HuH-7.5 (cell line): ENCODE results near the gene DSCAM.

ENCODE experiments used
- DNase-seq: peaks from one replicate; pipeline ENCODE4 v3.0.0; 2011; ENCODE audit warnings: low spot score

DSCAM gene

DNA sequence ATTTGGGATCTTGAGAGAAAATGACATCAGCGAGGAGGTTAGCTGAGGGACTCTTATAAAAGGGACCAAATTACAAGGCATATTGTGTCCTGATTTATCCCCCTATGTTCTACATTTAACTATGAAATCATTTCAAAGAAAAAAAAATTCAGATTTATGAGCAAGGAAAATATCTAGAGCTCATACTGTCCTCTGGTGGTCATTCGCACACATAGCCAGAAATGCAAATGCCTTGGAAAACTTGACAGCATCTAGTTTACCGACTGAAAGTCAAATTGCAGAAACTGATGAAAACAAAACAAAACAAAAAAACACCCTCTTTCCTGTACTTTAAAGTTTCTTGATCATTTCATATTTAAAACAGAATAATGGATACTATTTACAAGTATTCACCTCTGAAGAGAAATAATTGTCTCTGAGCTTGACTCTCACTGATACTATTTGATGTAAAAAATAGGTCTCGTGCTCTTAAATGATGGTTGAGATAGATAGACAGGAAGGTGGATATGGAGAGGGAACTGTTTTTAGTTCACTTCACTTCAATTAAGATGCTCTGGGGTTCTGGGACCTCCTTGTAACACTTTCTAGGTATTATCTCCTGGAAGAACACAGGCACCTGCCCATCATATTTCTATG, 725.9 kb downstream of the DSCAM start:
- peak; percentile 8 for DNase-seq

DNA sequence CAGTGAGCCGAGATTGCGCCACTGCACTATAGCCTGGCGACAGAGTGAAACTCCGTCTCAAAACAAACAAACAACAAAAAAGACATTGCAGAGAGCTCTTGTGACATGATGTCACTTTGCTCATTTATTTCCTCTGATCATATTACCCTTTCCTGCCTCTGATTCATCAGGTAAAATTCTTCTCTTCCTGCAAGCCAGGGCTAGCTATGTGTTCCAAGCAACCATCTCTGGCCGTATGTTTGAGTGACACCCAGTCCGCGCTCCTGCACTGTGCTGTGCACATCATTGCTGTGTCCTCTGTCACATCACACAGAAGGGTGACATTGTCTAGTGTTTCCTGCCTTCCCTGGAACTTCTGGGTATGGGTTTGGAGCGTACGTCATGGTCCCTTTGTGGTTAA, 728.4 kb downstream of the DSCAM start:
- no peak for DNase-seq

DNA sequence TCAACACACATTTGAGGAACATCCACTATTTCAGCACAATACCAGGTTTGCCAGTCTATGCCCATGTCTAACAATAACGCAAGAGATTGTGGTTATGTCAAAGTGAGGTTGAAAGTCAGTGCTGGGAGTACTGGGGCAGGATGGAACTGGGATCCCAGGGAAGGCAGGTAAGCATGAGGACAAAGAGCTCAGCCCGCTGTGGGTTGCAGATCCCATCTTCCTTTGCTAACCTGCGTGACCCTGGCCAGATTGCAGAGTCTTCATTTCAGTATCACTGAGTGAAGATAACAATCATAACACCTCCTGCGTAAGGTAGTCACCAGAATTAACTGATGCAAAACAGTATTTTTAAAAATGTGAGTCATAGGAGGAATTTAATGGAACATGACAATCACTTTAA, 729.7 kb downstream of the DSCAM start:
- no peak for DNase-seq

DNA sequence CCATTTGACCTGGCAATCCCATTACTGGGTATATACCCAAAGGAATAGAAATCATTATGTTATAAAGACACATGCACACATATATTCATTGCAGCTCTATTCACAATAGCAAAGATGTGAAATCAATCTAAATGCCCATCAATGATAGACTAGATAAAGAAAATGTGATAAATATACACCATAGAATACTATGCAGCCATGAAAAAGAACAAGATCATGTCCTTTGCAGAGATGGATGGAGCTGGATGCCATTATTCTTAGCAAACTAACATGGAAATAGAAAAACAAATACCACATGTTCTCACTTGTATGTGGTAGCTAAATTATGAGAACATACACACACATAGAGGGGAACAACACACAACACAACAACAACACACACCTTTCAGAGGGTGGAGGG, 731.2 kb downstream of the DSCAM start:
- DNase-seq = no peak

DNA sequence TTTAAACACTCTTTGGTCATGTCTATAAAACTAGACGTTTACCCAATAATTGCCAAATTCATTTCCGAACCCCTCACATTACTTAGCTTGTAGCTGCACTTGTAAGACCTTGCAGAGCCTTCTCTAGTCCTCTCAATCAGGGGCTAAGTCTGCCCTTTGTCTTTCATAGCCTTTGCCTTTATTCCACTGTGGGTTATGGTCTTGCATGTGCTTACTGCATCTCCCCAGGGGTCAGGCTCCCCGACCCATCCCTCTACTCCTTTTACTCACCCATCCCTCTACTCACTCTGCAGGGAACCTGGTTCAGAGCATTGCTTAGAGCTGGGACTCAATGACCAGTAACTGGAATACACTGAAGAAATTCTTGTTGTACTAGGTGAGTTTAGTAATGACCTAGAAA, 744.3 kb downstream of the DSCAM start:
- no peak for DNase-seq

DNA sequence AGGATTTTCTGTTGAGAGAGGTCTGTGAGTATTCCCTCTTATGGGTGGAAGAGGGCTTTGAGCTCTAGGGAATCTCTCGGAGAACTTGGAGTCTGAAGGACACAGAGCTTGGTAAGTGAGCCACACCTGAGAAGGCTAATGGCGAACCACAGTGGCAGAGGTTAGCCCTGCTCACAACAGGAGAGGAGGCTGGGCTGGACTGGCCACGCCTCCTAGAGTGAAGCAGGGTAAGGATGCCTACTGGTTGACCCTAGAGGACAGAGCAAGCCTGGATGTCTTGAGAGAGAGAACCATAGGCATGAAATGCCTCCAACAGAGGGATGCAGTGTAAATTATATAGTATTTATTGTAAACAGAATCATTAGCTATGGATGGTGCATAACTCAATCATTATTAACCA, 747.1 kb downstream of the DSCAM start:
- no peak for DNase-seq

DNA sequence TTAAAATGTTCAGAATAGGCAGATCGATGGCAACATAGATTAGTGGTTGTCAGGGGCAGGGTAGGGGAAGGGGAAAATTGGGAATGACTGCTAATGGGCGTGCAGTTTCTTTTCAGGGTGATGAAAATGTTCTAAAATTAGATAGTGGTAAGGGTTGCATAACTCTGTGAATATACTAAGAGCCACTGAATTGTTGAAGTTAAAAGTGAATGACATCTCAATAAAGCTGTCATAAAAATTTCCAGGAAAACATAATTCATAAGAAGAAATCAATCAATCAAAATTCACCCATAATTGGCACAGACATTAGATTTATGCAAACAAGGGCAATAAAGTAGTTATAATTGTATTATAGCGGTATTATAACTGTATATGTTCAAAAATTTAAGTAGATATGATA, 751.5 kb downstream of the DSCAM start:
- DNase-seq = no peak

DNA sequence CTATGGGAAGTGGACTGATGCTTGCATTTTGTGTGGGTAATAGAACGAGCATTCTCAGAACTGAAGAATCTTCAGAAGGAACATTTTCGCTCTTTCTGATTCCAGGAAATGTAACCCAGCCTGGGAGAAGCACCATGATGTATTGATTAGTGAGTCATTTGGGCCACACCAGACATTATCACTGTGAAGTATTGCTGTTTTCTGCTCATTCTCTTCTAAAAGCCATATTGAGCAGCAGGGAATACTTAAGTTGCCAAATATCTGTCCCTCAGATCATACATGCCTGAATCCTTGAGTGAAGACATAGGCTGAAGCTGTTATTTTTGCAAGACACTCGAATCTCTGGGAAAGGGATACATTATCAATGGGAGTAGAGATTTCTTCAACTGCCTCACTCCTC, 766.6 kb downstream of the DSCAM start:
- no peak for DNase-seq

DNA sequence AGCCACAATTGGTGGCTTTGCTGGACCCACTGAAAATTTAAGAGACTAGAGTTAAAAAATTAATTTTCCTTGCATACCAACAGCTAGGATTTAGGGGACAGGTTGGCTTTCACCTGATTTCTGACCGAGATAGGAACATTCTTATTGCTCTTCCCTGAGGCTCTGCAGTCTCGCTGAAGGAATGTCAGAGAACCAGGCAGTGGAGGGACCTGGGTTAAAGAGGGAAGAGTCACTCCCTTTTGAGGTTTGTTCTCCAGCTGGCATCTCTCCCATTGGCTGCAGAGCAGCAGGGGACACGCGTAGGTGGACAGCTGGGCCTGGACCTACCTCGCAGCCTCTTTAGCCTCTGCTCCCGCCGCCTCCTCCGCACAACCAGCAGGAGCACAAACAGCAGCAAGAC, 772.2 kb downstream of the DSCAM start:
- no peak for DNase-seq

DNA sequence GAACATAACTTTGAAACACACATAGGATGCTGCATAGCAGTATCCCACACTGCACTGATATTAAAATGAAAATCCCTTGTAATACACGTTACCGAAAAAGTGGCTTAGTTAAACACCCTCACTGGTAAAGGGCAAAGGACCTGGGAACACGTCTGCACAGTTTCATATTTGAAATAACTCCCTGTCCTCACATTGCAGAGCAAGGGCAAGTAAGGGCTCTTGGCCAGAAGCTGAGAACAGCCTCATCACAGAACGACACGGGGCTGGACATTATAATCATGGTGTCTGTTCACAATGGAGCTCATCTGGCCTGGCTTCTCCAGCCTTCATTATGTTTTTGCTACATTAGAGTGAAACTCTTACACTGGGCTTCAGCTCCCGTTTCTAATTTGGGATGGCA, 772.8 kb downstream of the DSCAM start:
- DNase-seq = no peak

DNA sequence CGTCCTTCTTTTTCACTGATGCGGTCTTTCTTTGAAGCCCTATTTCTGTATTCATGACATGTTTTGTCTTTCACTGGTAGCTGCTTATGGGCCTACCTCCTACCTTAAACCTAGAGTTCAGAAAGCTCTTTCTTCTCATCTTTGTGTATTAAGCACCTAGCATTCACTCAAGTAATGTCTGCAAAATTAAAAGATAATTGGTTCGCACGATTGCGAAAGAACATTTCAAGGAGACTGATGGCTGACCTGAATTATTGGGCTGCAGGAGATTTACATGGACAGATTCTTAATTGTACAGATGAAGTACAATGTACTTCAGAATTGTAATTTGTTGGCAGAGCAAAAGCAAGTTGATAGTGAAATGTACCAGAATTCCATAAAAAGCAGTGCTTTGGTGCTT, 773.3 kb downstream of the DSCAM start:
- DNase-seq = no peak

DNA sequence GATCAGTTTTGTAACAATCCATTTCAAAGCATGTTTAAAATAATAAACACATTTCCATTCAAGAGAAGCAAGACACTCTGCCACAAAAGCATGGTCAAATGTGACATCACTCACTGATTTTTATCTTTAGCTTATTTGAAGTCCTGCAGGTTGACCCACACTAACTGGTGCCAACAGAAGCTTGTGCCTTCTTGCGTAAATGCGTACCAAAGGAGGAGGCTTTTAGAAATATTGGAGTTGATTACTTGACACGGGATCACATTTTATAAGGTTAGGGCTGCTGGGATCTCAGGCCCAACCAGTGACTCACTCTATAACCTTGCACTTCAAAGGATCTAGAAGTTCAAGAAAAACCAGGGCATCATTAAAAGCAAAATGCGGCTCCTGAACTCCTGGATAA, 776.1 kb downstream of the DSCAM start:
- no peak for DNase-seq

DNA sequence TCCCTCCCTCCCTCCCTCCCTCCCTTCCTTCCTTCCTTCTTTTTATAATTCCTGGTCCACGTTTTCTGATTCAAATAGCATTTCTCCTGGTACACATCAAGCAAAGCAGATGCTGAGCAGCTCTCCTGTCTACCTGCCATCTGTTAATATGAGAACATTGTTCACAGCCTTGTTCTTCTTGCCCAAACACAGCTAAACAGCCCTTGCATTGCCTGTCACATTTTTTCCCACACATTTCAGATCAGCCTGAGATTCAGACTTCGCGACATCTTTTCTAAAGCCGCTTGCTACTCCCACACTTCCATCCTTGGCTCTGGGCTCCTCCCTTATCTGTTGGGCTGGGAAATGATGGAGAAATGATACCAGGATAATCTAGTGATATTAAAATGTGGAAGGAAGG, 779.2 kb downstream of the DSCAM start:
- no peak for DNase-seq

DNA sequence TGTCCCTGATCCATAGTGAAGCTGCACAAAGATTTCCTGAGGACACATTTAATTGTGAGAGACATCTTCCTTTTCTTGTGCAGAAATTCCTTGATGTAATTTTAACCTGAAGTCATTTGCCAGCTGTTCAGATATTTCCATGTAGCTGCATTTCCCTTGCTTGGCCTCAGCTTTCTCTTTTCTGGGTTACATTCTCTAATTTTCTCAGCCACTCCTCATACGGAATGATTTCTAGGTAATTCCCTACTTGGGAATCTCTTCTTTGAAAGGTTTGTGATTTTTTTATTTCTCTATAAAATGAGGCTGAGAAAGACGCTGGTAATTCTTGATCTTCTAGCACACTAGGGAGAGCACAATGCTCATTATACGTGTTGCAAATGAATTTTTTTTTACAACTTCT, 780.7 kb downstream of the DSCAM start:
- DNase-seq = no peak

DNA sequence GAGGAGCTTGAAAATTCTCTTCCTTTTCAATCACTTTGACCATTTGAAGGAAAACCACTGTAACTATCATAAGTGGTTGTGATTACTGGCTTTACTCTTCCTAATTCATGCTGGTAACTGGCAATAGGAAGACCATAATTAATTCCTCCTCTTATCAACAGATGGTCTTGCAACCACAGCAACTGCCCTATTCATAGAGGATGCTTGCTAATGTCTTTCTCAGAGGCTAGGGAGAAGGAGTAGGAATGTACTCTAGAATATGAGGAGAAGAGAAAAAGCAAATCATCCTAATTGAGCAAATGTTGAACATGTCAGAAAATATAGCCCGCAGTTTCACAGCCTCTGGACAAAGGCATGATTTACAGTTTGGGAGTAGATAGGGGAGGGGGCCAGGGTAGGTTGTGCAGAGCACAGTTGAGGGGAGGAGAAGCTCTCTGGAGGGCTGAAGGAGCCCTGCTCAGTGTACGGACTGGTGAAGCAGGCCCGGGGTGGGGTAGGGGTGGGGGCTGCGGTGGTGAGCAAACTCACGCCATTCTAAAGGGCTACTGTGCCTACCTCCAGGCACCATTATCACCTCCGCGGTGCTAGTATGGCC, 786.8 kb downstream of the DSCAM start:
- DNase-seq = no peak

DNA sequence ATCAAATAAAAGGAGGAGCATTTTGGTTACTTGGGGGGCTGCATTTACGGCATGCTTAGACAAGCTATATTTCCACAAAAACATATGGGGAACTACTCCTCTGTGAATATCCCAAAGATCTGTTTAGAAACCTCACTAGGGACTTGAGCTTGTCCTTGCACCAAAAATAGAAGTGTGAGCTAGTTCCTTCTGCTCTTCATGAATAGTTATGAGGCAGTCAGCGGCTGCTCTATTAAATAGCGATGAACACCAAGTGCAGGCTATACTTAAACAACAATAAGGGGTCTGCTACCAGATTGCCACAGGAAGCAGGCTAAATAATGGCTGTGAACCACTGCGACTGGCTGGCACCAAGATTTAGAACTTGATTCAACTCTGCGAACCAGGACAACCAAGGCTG, 789.6 kb downstream of the DSCAM start:
- no peak for DNase-seq

DNA sequence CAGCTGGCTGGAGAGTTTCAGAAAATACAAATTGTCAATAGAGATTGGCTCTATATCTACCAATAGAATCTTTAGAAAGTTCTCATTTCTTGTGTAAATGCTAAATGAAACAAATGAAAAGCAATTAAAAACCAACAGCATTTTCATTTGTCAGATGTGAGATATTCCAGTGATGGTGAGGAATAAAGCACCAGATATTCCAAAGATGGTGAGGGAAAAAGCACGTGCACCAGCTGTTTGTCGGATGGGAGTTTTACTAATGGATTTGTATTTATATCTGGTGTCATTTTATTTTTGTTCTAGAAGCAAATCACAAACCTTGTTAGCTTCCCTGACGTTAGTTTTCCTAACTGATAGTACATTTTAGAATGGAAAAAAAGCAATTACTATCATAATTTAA, 790.9 kb downstream of the DSCAM start:
- no peak for DNase-seq

DNA sequence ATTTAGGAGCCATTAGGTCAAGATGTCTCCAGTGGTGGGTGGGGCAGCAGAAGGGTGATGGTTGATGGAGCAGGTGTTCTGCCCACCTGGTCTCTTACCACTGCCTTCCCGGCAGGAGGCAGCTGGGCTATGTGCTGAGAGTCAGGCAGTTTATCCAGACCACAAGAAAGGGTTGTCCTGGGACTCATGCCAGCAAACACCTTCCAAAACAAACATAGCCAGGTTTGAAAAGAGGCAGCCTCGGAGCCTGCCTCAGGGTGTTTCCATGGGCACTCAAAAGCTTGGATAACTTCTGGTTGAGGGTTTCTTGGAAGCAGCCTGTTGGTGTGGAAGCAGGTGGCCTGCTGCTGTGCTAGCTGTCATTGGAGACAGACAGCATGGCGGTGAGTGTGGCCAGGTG, 792.6 kb downstream of the DSCAM start:
- DNase-seq = peak; percentile 28

DNA sequence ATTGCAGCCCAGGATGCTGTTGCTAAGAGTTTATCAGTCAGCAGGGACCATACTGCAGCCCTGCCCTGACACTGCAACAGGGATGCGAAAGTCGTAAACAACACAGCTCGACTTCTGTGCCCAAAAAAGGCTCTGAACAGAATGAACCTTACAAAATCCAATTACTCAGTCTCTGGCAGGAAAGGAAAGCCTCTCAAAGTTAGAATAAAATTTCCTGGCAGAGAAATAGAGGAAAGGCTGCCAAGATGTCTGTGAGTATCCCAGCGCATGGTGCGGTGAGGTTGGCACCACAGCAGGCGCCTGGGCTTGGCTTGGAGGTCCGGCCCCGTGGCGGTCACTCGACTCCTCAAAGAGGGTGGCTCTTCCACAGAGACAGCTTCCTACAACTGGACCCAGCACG, 794.0 kb downstream of the DSCAM start:
- no peak for DNase-seq

DNA sequence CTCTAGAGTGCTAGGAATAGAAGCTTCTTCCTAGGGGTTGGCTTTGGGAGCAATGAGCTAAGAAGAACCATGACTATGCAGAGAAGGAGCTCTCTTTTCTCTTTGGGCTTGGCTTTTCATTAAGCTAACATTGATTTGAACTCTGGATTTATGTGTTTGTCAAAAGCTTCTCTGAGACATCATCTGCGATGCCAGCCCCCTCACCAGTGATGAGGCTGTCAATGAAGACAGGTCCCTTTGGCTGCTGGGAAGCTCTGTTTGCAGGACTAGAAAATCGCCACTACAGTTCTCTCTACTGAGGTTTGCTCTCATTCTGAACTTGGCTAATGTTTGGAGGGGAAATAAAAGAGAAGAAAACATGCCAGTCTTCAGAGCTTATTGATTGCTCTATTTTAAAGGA, 794.7 kb downstream of the DSCAM start:
- DNase-seq = no peak

DNA sequence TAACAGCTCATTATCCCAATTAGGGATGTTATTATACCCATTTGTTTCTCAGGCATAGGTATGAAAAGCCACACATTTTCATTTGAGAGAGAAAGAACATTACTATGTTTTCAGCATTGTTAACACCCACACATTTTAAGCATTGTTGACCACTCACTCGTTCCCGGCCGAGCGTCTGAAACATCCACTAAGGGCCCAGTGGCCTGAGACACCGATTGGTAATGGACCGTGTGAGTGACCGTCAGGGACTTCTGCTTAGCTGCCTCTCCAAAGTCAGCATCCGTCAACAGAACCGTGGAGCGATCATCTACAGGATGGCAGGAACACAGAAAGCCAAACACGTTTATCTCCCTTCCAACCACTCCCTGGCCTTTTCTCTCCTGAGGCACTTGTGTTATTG, 795.2 kb downstream of the DSCAM start:
- DNase-seq = no peak

DNA sequence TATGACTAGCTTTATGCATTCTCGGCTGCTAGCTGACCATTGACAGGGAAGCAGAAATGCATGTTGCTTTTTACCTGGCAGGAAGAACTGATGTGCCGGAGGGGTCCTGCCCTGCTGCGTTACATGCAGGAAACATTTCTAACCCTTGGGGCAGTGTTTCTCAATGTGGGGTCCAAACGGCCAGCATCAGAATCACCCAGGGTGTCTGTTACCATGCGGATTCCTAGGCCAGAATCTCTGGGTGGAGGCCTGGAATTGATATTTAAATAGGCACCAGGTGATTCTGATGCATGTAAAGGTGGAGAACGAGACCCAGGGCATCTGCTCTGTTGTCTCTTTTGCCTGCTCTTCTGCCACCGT, 797.0 kb downstream of the DSCAM start:
- no peak for DNase-seq

DNA sequence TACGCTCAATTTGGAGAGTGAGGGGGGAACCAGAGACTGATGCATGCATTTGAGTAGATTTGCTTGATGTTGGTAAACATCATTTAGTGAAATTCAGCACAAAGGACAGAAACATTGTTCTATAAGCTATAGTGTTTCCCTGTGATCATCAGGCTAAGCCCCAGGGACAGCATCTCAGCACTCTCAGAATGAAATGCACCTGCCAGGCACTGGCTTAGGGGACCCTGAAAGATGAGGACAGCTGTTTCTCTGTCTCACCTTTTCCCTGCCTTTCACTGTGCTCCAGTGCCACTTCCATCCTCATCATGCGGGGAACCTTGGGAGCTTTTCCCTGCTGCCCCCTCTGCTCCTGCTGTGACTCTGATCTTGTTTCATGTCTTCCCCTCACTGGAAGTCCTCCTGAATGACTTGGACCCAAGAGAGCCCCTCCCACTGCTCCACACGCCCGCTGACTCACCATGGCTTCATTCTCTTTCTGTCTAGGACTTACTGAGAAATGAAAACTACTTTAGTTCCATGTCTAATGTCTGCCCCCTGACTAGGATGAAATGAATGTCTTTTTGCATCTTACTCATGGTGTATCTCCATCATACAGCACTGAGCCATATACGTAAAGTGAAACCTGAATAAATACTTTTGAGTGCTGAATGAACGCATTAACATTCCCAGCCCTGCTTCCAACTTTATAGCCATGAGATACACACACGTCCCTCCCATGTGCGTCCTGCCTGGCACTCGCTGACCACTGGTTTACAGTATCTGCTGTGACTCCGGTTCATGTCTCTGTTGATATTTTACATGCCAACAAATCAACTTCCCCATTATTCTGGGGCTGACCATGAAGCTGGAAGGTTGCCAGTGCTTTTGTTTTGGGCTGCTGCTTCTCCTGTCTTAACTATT, 797.7 kb downstream of the DSCAM start:
- no peak for DNase-seq
